Esophagus muscularis mucosa (tissue), 4 donors: ENCODE measurements around the gene PLXNA4. TPM values are rescaled to one million over a fixed set of nuclear protein-coding genes. Genes with fewer than 3 reads are reported as not detected.

ENCODE experiments used
- DNase-seq: peaks from one replicate; pipeline ENCODE4 v3.0.0-alpha.2; 2017; ENCODE audit errors: extremely low spot score
- H3K27ac ChIP-seq, 4 donors: fragments of 200-600 bp; sonication (generic); replicated peaks in 1 of 4; 1 replicate in 3 of 4; 2 replicates in 1 of 4; pipeline ENCODE4 v1.5.1; 2016 to 2019; ENCODE audit warnings: mild to moderate bottlenecking in 1 of 4
- H3K27me3 ChIP-seq, 4 donors: fragments of 200-600 bp; sonication (generic); one replicate each; pipeline versions ENCODE4 v1.5.1 to v1.6.0; 2016 to 2019
- H3K36me3 ChIP-seq, 4 donors: fragments of 200-600 bp; sonication (generic); one replicate each; pipeline ENCODE4 v1.5.1; 2016 to 2019
- H3K4me1 ChIP-seq, 4 donors: fragments of 200-600 bp; sonication (generic); one replicate each; pipeline ENCODE4 v1.5.1; 2016 to 2019
- H3K4me3 ChIP-seq, 4 donors: fragments of 200-600 bp; sonication (generic); 1 replicate in 2 of 4; 2 replicates in 2 of 4; pipeline ENCODE4 v1.5.1; 2016 to 2019; ENCODE audit warnings: mild to moderate bottlenecking in 4 of 4, moderate library complexity in 1 of 4
- H3K9me3 ChIP-seq, 4 donors: fragments of 200-600 bp; sonication (generic); 1 replicate in 3 of 4; 2 replicates in 1 of 4; pipeline ENCODE4 v1.5.1; 2016 to 2019
- CTCF ChIP-seq, 3 experiments: fragments of 200-600 bp in 2 of 3; fragments of 450-650 bp in 1 of 3; sonication (generic) in 2 of 3; IDR thresholded peaks; one replicate each; pipeline ENCODE4 v1.5.1; 2017 to 2019; ENCODE audit warnings: antibody characterized with exemption in 3 of 3, mild to moderate bottlenecking in 2 of 3, moderate library complexity in 1 of 3
- EP300 ChIP-seq: sonication (generic); formaldehyde crosslinking; IDR thresholded peaks from one replicate; pipeline ENCODE4 v1.6.1; 2017; ENCODE audit warnings: antibody characterized with exemption
- POLR2A ChIP-seq: fragments of 450-650 bp; IDR thresholded peaks from one replicate; pipeline ENCODE4 v1.6.1; 2017; ENCODE audit warnings: antibody characterized with exemption, moderate library complexity, mild to moderate bottlenecking, low read depth
- POLR2AphosphoS5 ChIP-seq, 2 donors: sonication (generic); formaldehyde crosslinking; IDR thresholded peaks; one replicate each; pipeline ENCODE4 v1.6.1; 2017; ENCODE audit warnings: antibody characterized with exemption in 2 of 2
- WGBS: methylation state at CpG from one replicate; pipeline ENCODE4 v1.1.5; 2018; 5-methylcytosine and 5-hydroxymethylcytosine counted together
- intact Hi-C: fragments of 100-400 bp; cut with DNase I; formaldehyde crosslinking; loops from one replicate; pipeline ENCODE4 v1.15.1; 2023
- total RNA-seq, 4 donors: library from RNA; depleted of rRNA; stranded (reverse); fragments of >200 nt; gene quantifications; one replicate each; pipeline versions ENCODE4 v1.1.0 to v1.2.1, GENCODE V29; 2016

The PLXNA4 gene
- total RNA-seq, 4 donors from 2014 or later = 5.0 to 9.5 (median 6.6) TPM

GRCh38 chr7:132182992-132183391 is 393.3 kb downstream of the PLXNA4 start:
- DNase-seq = no peak
- intact Hi-C loops = no loop called here
- peaks cover 0 to 19% (median 8%) of the 10 kb centered on the region in 4 donors for H3K9me3 ChIP-seq
- TF ChIP-seq POLR2A = no peak
- no peak for TF ChIP-seq EP300
- TF ChIP-seq CTCF (IDR thresholded peaks at IDR 0.05) = no peak
- TF ChIP-seq POLR2AphosphoS5 (IDR thresholded peaks at IDR 0.05) = no peak
- no peaks in the 10 kb centered on the region for H3K4me1 ChIP-seq
- no peak overlapping the region for H3K4me3 ChIP-seq
- H3K27ac ChIP-seq = no peak overlapping the region
- no peaks in the 10 kb centered on the region for H3K27me3 ChIP-seq
- WGBS = 95% methylated on average over 6 of the region's 6 CpGs
- H3K36me3 ChIP-seq = peaks cover 0 to 30% (median 9%) of the 10 kb centered on the region in 4 donors

GRCh38 chr7:132181946-132182685 is 394.2 kb downstream of the PLXNA4 start:
- Histone ChIP-seq H3K4me3 (no peak overlapping the region), H3K4me1 (no peaks in the 10 kb centered on the region), H3K36me3 (peaks cover 0 to 35% (median 8%) of the 10 kb centered on the region in 4 donors), H3K27ac (no peak overlapping the region), H3K27me3 (no peaks in the 10 kb centered on the region), H3K9me3 (peaks cover 0 to 10% (median 4%) of the 10 kb centered on the region in 4 donors)
- TF ChIP-seq POLR2AphosphoS5 (IDR thresholded peaks at IDR 0.05) = no peak
- TF ChIP-seq CTCF (IDR thresholded peaks at IDR 0.05) = no peak
- TF ChIP-seq EP300 = no peak
- no peak for TF ChIP-seq POLR2A
- no peak for DNase-seq
- 80% methylated on average over 9 of the region's 9 CpGs for WGBS
- intact Hi-C loops = no loop called here

- DNase-seq = no peak
- TF ChIP-seq POLR2AphosphoS5 (IDR thresholded peaks at IDR 0.05) = no peak
- TF ChIP-seq POLR2A = no peak
- WGBS = 85% methylated on average over 8 of the region's 10 CpGs
- intact Hi-C loops = no loop called here
- Histone ChIP-seq H3K36me3 (peaks cover 0 to 35% (median 8%) of the 10 kb centered on the region in 4 donors), H3K27me3 (no peaks in the 10 kb centered on the region), H3K9me3 (peaks cover 0 to 3% (median under 1%) of the 10 kb centered on the region in 4 donors), H3K27ac (no peak overlapping the region), H3K4me3 (no peak overlapping the region), H3K4me1 (no peaks in the 10 kb centered on the region)
Observed at GRCh38 chr7:132181371-132181770, 394.9 kb downstream of the PLXNA4 start.

GRCh38 chr7:132180481-132180880 is 395.8 kb downstream of the PLXNA4 start:
- no peak for DNase-seq
- no peaks in the 10 kb centered on the region for H3K27me3 ChIP-seq
- intact Hi-C loops = no loop called here
- 96% methylated on average over 8 of the region's 9 CpGs for WGBS
- no peak overlapping the region for H3K4me3 ChIP-seq
- no peaks in the 10 kb centered on the region for H3K9me3 ChIP-seq
- TF ChIP-seq CTCF (IDR thresholded peaks at IDR 0.05) = no peak
- TF ChIP-seq POLR2A = no peak
- TF ChIP-seq EP300 = no peak
- no peak for TF ChIP-seq POLR2AphosphoS5 (IDR thresholded peaks at IDR 0.05)
- H3K4me1 ChIP-seq = no peaks in the 10 kb centered on the region
- H3K36me3 ChIP-seq = peaks cover 0 to 35% (median 8%) of the 10 kb centered on the region in 4 donors
- no peak overlapping the region for H3K27ac ChIP-seq

- no peak for DNase-seq
- WGBS = 94% methylated on average over 20 of the region's 20 CpGs
- no peaks in the 10 kb centered on the region for H3K9me3 ChIP-seq
- H3K27ac ChIP-seq = no peak overlapping the region
- TF ChIP-seq EP300 (no peak), POLR2AphosphoS5 (IDR thresholded peaks at IDR 0.05) (no peak), POLR2A (no peak), CTCF (IDR thresholded peaks at IDR 0.05) (no peak)
- intact Hi-C loops = no loop called here
- no peak overlapping the region for H3K4me3 ChIP-seq
- peaks cover 0 to 33% (median 7%) of the 10 kb centered on the region in 4 donors for H3K36me3 ChIP-seq
- H3K27me3 ChIP-seq = no peaks in the 10 kb centered on the region
- no peaks in the 10 kb centered on the region for H3K4me1 ChIP-seq
Observed at GRCh38 chr7:132179681-132180080, 396.6 kb downstream of the PLXNA4 start.
